ENCODE data around the gene SDS.

Gene SDS

DNA sequence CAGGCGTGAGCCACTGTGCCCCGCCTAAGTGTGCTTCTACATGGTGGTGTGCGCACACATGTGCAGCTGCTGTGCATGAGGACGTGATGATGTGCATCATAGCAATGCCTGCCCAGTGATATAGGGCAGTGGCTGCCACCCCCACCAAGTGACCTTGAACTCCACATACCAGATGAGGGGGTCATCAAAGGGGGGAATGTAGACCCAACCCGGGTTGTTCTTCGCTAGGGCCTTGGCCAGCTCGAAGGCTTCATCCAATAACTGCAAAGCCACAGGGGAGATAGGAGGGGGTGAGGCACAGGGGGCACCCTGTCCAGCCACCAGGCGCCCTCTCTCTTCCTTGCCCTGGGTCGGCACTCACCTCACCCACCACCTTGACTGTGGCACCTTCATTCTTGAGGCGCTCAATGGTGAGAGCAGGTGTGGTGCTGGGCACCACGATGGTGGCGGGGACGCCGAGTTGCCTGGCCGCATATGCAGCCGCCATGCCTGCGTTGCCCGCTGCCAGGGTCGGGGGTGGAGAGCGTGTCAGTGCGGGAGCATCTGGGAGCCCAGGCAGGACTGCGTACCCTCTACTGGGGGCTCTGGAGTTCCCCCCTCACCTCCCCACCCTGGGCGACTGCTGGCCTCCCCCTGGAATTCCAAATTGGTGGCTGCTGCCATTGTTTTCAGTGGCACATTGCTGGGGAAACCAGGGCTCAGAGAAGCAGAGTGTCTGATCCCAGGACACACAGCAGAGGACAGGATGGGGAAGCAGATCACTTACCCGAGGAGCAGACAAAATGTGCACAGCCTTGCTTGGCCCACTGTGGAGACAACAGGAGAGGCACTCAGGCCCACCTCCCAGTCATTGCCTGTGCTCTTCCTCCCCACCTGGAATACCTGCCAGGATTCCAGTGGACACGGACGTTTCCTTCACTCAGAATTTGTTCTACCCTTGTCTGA is 5.1 kb downstream of the SDS start:
- no peak for DNase-seq

DNA sequence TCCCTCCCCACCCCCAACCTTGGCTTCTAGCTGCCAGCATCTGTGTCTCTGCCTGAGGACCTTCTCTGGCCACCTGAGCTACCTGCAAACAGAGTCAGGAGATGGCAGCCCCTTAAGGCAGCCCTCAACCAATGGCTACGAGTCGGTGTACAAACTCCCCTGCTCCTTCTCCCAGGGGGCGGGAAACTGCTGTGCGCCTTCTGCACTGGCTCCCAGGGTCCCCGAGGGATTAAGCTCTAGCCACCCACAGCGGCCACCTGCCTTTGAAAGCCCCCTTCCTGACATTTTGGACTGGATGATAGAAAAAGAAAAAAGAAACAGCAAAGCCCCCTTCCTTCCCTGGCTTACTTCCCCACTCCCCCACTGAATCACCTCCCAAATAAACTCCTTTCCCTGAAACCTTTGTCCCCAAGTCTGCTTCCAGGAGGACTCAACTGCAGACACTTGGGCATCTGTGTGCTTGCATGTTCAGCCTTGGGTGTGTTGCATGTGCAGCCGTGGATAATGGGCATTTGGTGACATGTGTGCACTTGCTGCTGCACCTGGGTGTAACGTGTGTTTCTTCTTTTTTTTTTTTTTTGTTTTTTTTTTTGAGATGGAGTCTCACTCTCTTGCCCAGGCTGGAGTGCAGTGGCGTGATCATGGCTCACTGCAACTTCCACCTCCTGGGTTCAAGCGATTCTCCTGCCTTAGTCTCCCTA is 6.0 kb downstream of the SDS start:
- DNase-seq, result no peak

DNA sequence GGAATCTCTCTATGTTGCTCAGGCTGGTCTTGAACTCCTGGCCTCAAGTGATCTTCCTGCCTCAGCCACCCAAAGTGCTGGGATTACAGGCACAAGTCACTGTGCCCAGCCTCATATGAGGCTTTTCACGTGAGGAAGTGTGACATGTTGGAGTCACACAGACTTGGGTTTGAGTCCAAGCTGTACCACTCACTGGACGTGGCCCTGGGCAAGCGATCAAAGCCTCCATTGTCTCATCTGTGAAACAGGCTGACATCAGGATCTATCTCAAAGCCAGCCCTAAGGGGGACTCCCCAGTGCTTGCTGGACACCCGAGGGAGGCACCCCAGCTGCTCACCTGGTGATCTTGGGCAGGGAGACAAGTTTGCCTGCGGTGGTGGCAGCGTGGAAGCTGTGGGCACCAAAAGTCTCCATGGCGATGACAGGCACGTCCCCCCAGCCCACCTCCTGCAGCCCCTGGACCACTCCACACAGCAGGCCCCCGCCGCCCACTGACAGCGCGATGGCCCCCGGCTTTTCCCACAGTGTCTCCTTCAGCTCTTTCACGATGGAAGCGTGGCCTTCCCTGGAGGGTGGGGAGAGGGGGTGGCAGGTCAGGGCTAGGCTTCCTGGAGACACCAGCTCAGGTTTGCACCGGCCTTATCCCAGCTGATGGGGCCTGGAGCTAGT is 6.7 kb downstream of the SDS start:
- no peak for DNase-seq

DNA sequence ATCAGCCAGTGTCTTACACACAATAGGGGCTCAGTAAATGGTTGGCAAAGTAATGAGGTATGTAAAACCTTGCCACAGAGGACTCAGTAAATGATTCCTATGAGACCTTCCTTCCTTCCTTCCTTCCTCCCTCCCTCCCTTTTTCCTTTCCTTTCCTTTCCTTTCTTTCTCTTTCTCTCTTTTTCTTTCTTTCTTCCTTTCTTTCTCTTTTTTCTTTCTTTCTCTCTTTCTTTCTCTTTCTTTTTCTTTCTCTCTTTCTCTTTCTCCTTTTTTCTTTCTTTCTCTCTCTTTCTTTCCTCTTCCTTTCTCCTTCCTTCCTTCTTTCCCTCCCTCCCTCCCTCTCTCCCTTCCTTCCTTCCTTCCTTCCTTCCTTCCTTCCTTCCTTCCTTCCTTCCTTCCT is 7.5 kb downstream of the SDS start:
- DNase-seq, result no peak

DNA sequence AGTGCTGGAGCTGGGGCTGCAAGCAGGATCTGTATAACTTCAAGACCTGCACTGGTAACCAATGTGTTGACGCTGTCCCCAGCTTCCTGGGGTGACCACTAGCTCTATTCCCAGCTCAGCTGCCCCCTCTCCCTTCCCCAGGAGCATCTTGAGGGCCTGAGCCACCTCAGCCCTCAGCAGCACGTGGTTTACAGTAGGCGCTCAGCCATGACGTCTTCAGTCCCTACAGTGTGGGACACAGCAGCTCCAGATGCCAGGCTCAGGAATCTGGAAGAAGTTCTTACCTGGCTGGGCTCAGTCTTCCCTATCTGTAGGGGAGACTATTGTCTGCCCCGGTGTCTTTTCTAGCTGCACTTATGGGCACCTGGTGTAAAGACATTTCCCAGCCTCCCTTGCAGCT is 8.6 kb downstream of the SDS start:
- DNase-seq, result no peak

DNA sequence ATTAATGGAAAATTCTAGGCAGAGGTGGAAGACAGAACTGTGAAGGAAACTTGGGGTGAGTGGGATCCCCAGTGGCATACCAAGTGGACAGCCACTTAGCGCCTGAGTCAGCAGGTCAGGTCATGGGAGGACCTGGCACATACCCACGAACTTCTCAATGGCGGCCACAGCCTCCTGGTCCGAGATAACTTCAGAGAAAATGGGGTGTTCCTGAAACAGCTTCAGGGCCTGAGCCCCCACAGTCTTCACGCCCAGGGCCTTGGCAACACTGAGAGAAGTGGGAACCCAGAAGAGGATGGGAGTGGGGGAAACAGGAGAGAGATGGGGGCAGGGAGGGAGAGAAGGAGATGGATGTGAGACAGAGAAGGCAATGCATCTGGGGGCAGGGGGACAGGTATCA is 9.9 kb downstream of the SDS start:
- DNase-seq, result no peak

DNA sequence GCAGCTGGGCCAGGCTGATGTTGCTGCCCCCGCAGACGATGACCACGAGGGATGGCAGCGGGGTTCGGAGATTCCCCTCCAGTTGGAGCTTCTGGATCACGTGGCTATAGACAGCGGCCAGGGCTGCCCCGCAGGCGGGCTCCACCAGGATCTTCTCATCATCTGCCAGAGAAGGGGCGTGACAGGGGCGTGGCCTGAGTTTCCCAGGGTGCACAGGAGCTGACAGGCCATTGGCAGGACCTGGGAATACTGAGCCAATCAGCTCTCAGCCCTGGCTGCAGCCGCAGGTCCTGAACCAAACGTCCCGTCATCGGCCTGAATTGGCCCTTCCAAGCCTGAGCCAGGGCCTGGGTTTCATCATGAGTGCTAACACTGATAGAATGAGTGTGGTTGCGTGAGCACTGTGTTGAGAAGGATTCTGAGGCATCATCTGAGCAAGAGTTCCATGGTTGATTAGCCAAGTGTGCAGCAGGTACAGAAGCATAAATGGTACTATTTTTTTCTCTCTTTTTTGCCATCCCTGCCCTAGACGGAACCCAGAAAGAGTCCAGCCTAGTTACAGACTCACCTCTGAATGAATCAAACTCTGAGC is 10.6 kb downstream of the SDS start:
- DNase-seq, result no peak

DNA sequence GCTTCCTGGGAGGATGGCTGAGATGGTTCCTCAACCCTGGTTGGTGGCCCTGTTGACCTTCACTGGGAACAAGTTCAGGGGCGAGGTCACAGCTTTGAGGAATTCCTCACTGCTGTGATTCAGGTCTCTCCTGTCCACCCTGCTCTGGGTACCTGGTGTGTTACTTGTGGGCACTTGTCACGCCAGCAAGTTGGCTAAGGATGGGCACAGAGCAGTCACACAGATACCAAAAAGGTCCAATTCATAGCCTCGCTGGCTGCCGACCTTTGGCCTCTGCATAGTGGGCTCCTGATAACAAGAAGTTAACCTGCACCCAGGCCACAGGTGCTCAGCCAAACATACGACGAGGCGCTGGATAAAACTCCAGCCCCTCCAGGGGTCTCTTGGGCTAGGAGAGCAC is 11.2 kb downstream of the SDS start:
- no peak for DNase-seq

DNA sequence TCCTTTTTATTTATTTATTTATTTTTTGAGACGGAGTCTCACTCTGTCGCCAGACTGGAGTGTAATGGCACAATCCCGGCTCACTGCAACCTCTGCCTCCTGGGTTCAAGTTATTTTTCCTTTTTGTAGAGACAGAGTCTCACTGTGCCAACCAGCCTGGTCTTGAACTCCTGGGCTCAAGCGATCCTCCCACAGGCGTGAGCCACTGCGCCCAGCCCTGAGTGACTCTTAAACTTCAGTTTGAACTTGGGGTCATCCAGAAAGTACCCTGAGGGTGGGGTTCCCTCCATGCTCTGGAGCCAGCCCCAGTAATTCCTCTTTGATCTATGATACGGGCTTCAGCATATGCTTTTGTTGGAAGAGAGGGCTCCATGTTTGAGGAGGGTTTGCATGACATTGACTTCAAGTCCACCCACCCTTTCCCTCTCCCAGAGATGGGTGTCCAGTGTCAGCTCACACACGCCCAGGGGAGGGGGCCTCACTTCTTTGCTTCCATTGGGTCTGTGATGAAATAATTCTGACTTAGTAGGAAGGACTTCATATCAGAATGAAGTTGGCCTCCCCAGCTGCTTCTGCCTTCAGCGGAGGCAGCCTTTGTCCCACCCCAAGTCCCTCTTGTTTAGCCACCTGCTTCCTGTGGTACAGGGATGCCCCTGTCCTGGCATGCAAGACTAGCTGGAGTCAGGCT is 11.9 kb downstream of the SDS start:
- no peak for DNase-seq

DNA sequence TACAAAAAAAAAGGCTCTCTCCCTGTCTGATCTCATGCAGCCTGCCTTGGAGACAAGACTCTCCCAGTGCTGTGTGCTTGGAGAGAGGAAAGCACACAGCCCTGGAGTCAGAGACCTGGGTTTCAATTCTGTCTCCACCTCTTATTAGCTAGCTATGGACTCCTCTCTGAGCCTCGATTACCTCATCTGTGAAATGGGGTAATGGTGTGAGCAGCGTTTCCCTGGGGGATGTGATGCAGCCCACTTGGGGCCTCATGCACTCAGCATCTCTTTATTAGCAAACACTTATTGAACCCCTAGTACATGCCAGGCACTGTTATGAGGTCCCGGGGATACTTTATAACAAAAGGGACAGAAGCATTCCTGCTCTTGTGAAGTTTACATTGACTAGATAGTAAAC is 12.5 kb downstream of the SDS start:
- no peak for DNase-seq

DNA sequence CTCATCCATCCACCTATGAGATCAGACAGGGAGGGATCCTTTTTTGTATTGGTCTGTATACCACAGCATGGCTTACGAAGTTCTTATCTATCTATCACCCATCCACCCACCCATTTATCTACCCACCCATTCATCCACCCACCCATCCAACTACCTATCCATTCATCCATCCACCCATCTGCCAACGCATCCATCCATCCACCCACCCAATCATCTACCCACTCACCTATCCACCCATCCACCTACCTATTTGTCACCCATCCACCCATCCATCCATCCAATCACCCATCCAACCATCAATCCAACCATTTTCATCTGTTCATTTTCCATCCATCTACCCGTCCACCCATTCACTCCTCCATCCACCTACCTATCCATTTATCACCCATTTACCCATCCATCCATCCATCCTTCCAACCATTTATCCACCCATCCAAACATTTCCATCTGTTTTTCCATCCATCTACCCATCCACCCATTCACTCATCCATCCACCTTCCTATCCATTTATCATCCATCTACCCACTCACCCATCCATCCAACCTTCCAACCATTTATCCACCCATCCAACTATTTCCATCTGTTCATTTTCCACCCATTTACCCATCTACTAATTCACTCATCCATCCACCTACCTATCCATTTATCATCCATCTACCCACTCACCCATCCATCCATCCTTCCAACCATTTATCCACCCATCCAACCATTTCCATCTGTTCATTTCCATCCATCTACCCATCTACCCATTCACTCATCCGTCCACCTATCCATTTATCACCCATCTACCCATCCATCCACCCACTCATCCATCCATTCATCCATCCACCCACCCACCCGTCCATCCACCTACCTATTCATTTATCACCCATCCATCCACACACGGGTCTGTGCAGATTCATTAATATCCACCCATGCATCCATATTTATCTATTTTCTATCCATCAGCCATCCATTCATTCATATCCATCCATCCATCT is 13.3 kb downstream of the SDS start:
- no peak for DNase-seq

DNA sequence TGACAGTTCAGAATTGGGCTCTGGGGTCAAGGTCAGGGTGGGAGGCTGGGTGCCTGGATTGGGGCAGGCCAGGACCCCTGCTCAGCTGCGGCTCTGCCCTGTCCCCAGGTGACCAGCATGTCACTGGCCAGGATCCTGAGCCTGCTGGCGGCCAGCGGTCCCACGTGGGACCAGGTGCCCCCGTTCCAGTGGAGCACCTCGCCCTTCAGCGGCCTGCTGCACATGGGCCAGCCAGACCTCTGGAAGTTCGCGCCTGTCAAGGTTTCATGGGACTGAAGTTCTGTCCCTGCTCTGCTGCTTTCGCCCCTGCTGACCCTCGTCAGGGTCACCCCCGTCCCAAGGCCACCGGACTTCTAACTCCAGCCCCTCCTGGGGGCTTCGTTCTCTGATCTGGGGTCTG is 15.3 kb downstream of the SDS start:
- DNase-seq, result no peak

DNA sequence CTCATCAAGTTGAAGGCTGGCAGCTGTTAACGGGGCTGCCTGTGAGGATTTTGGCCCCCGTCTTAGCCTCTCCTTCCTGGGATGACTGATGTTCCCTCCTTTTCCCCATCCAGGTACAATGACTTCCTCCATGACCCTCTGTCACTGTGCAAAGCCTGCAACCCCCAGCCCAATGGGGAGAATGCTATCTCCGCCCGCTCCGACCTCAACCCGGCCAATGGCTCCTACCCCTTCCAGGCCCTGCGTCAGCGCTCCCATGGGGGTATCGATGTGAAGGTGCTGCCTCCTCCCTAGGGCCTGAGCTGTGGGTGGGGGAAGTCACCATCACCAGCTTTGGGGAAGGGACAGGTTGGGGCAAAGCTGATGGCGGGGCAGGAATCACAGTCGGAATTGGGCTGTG is 16.1 kb downstream of the SDS start:
- no peak for DNase-seq

DNA sequence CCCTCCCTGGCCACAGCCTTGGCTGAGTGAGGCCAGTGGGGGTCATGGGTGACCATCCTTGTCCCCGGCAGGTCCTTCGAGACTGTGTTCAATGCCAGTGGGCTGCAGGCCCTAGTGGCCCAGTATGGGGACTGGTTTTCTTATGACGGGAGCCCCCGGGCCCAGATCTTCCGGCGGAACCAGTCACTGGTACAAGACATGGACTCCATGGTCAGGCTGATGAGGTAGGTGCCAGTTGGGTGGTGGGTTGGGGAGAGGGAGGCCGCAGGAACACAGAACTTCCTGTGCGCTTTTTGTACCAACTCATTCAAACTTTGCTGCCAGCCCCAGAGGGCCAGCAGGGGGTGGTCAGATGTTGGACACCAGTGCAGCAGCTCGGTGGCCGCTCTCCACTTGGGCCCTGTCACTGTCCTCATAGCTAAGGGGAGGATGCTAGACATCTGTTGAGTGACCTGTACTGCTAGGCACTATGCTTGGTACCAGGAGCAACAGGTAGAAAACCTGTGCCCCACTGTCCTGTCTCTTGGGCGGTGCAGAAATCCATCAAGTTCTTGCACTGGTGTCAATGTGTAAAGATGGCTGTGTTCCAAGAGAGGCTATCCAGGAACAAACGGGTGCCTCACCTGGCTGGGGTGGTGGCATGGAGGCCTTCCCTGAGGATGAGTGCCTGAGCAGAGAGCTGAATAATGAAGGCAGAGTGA is 16.7 kb downstream of the SDS start:
- DNase-seq, result no peak

DNA sequence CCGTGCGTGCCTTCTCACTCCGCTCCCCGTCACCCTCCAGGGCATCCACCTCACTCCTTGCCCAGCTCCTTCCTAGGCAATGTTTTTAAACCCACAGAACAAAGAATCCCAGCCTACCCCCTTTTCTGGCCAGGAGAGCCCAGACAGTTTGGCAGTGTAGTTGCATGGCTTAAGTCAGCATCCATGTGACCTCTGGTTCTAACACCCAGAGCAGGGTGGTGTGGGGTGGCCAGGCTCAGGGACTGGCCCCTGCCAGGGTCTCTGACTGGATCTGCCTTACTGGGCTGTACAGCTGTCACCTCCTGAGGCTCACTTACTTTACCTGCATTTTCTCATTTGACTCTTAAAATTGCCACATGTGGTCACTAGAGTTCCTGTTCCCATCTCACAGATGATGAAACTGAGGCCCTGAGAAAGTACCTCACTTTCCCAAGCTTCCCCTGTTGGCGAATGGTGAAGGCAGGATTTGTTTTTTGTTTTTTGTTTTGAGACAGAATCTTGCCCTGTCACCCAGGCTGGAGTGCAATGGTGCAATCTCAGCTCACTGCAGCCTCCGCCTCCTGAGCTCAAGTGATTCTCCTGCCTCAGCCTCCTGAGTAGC is 18.3 kb downstream of the SDS start:
- DNase-seq, result no peak

DNA sequence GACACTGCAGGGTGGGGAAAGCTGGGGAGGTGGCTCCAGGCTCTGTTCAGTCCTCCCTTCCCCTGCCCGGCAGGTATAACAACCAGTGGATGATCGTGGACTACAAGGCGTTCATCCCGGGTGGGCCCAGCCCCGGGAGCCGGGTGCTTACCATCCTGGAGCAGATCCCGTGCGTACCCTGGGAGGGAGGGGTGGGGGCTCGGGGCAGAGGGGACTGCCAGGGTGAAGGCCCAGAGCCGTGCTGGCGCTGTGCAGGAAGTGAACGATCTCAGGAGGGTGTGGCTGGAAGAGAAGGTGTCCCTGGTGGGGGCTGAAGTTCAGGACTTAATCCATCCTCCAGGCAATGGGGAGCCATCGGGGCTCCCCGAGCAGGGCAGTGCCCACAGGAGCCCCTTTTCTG is 18.9 kb downstream of the SDS start:
- DNase-seq, result no peak

DNA sequence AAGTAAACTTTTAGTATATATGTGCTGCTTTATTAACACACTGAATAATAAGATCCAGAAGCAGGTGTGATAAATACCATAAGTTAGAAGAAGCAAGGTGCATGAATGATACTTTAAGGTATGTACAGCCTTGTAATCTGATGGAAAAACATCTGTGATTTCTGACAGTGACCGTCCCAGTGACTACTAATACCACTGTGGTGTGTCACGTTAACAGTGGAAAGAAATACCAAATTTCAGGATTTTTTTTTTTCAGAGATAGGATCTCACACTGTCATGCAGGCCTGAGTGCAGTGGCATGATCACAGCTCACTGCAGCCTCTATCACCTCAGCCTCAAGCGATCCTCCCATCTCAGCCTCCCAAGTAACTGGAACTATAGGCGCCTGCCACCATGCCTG is 21.5 kb downstream of the SDS start:
- no peak for DNase-seq

DNA sequence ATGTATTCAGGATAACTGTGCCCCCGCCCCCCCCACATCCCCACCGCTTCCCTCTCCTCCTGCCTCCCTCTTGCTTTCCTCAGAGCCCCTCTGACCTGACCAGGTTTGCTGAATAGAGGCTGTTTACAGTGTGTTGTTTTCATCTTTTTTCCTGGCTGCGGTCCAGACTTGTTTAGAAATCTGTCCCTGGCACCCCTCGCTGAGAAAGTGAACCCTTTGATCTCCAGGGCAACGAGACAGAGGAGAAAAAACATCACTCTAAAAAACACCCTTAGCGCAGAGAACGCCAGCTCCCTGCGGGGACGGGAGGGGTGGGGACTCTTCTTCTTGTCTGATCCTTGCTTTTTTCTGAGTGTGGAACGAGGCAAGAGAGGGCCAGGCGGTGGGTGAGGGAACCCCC is 22.5 kb downstream of the SDS start:
- no peak for DNase-seq

DNA sequence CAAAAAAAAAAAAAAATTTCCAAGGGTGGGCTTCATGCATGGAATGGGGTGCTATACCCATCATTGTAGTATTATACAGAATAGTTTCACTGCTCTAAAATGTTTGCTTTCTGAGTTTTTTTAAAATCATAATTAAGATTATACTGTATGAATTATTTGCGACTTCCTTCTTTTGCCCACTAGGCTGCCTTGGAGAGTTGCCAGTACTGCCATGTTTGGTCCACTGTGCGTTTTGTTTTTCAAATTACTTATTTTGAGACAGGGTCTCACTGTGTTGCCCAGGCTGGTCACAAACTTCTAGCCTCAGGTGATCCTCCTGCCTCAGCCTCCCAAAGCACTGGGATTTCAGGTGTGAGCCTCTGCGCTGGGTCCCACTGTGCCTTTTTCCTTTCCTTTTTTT is 25.4 kb downstream of the SDS start:
- DNase-seq, result no peak

DNA sequence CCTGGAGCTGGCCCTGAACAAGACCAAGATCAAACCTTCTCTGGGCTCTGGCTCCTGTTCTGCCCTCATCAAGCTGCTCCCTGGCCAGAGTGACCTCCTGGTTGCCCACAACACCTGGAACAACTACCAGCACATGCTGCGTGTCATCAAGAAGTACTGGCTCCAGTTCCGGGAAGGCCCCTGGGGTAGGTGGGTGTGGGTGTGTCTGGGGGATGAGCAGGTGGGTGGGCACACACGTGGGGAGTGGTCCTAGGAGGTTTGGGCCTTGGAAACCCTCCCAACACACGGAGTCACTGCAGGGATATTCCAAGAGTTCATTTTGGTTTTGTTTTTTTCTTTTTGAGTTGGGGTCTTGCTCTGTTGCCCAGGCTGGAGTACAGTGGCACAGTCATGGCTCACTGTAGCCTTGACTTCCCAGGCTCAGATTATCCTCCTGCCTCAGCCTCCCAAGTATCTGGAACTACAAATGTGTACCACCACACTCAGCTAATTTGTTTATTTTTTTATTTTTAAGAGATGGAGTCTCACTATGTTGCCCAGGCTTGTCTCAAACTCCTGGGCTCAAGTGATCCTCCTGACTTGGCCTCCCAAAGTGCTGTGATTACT is 28.8 kb downstream of the SDS start:
- DNase-seq, result no peak
